ENCODE measurements around the gene EHD3.

EHD3 gene

DNA sequence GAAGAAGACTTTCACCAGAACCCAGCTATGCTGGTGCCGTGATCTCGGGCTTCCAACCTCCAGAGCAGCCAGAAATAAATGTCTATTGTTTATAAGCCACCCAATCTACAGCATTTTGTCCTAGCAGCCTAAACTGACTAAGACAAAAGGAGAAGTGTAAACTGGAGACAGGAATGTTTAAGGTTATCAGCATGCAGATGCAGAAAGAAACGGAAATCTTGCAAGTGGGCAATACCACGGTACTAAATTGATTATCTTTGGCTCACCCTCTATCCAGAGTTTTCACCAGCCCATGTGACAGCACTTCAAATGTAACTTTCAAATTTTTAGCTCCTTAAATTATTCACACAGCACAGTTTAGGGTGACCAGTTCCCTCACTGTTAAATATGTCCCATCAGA lies 10.9 kb upstream of the EHD3 start:
- H3K27me3 Mint-ChIP-seq = peaks cover 11% of the 10 kb centered on the region
- no peak overlapping the region for H3K4me3 Mint-ChIP-seq
- H3K36me3 Mint-ChIP-seq (ENCODE audit: low read depth) = no peaks in the 10 kb centered on the region
- H3K4me1 Mint-ChIP-seq (ENCODE audit: low read depth) = peaks cover 24% of the 10 kb centered on the region
- no peak overlapping the region for H3K27ac Mint-ChIP-seq
- H3K9me3 Mint-ChIP-seq = no peaks in the 10 kb centered on the region

DNA sequence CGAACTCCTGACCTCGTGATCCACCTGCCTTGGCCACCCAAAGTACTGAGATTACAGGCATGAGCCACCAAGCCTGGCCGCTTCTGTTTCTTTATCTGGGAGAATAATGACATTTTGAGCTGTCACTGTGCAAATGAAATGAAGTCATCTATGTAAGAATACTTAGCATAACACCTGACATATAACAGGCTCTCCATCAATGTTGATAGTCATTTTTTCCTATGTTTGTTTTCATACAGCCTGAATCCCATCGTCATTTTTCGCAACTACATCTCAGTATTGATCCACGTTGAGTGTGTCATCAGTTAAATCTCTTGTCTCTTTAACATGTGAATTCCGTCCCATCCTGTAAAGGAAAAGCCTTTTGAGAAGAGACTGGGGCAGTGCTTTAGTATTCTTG lies 10.2 kb upstream of the EHD3 start:
- Mint-ChIP-seq H3K36me3 (ENCODE audit: low read depth) (no peaks in the 10 kb centered on the region), H3K27me3 (peaks cover 11% of the 10 kb centered on the region)

GRCh38 chr2:31226266-31226665 lies 7.7 kb upstream of the EHD3 start:
- no peaks in the 10 kb centered on the region for H3K36me3 Mint-ChIP-seq (ENCODE audit: low read depth)
- no peak overlapping the region for H3K4me3 Mint-ChIP-seq
- H3K27me3 Mint-ChIP-seq = peaks cover 8% of the 10 kb centered on the region
- H3K9me3 Mint-ChIP-seq = no peaks in the 10 kb centered on the region
- H3K27ac Mint-ChIP-seq = no peak overlapping the region
- peaks cover 6% of the 10 kb centered on the region for H3K4me1 Mint-ChIP-seq (ENCODE audit: low read depth)

More for the DNA sequence above, 10.2 kb upstream of the EHD3 start:
- Mint-ChIP-seq H3K27ac (no peak overlapping the region), H3K4me3 (no peak overlapping the region), H3K4me1 (ENCODE audit: low read depth) (peaks cover 18% of the 10 kb centered on the region), H3K9me3 (no peaks in the 10 kb centered on the region)

GRCh38 chr2:31227110-31227509 lies 6.8 kb upstream of the EHD3 start:
- H3K36me3 Mint-ChIP-seq (ENCODE audit: low read depth) = no peaks in the 10 kb centered on the region
- H3K4me1 Mint-ChIP-seq (ENCODE audit: low read depth) = no peaks in the 10 kb centered on the region
- no peaks in the 10 kb centered on the region for H3K9me3 Mint-ChIP-seq
- H3K27ac Mint-ChIP-seq = no peak overlapping the region
- no peak overlapping the region for H3K4me3 Mint-ChIP-seq
- peaks cover 6% of the 10 kb centered on the region for H3K27me3 Mint-ChIP-seq

GRCh38 chr2:31227711-31228125 lies 6.2 kb upstream of the EHD3 start:
- H3K27me3 Mint-ChIP-seq = peaks cover 7% of the 10 kb centered on the region

DNA sequence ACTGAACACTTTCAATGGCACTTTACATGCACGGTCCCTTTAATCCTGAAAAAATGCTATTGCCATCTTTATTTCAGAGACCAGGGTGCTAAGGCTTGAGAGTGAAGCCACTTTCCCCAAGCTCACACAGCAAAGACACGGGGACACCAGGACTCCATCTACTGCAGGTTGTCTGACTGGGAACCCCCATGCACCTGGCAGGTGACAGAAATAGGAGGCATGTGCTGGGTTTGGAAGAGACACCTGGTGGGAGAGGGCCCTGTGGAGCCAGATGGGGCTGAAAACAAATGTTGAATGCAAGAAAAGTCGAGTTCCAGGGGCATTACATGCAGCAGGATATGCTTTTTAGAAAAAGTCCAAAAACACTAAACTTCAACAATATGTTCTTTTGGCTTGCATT lies 5.2 kb upstream of the EHD3 start:
- Mint-ChIP-seq H3K36me3 (ENCODE audit: low read depth) (no peaks in the 10 kb centered on the region), H3K9me3 (no peaks in the 10 kb centered on the region), H3K4me1 (ENCODE audit: low read depth) (peaks cover 8% of the 10 kb centered on the region), H3K27me3 (peaks cover 6% of the 10 kb centered on the region), H3K4me3 (no peak overlapping the region), H3K27ac (no peak overlapping the region)

More at GRCh38 chr2:31227711-31228125, 6.2 kb upstream of the EHD3 start:
- Mint-ChIP-seq H3K36me3 (ENCODE audit: low read depth) (no peaks in the 10 kb centered on the region), H3K4me3 (no peak overlapping the region), H3K27ac (no peak overlapping the region), H3K4me1 (ENCODE audit: low read depth) (no peaks in the 10 kb centered on the region), H3K9me3 (no peaks in the 10 kb centered on the region)

GRCh38 chr2:31230751-31231150 lies 3.2 kb upstream of the EHD3 start:
- no peaks in the 10 kb centered on the region for H3K36me3 Mint-ChIP-seq (ENCODE audit: low read depth)
- H3K4me3 Mint-ChIP-seq = no peak overlapping the region
- H3K27me3 Mint-ChIP-seq = peaks cover 3% of the 10 kb centered on the region
- no peak overlapping the region for H3K27ac Mint-ChIP-seq
- peaks cover 18% of the 10 kb centered on the region for H3K4me1 Mint-ChIP-seq (ENCODE audit: low read depth)
- H3K9me3 Mint-ChIP-seq = no peaks in the 10 kb centered on the region

DNA sequence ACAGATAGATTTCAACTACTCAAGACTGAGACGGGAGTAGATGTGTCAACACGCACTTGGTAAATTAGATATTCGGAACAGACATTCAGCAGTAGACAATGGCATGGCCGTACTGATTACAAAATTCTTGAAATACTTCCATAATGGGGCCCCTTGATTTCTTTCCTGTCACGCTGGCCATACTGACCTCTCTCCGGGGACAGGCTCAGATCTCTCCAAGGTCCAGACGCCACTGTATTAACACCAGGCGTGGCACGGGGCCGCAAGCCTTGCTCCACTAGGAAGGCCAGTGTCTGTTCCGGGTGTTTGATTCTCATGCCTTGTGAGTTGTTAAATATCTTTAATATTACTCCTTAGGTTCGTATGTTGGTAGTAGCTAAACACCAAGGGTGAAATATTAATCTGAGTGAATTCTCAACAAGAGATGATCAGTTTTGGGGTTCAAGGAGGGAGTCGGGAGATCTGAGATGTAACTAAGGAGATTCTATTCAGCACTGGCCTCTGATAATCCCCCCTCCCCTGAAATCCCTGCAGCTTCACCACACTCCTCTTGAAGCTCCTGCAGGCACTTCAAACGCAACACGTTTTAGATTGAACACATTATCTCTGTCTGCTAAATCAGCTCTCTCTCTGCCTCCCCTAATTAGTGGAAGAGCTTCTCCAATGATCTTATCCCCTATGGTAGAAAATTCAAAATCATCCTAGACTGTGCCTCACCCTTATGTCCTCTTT lies 2.2 kb upstream of the EHD3 start:
- H3K4me3 Mint-ChIP-seq = no peak overlapping the region
- H3K36me3 Mint-ChIP-seq (ENCODE audit: low read depth) = no peaks in the 10 kb centered on the region
- H3K27me3 Mint-ChIP-seq = peaks cover 3% of the 10 kb centered on the region
- no peak overlapping the region for H3K27ac Mint-ChIP-seq
- peaks cover 18% of the 10 kb centered on the region for H3K4me1 Mint-ChIP-seq (ENCODE audit: low read depth)
- no peaks in the 10 kb centered on the region for H3K9me3 Mint-ChIP-seq

DNA sequence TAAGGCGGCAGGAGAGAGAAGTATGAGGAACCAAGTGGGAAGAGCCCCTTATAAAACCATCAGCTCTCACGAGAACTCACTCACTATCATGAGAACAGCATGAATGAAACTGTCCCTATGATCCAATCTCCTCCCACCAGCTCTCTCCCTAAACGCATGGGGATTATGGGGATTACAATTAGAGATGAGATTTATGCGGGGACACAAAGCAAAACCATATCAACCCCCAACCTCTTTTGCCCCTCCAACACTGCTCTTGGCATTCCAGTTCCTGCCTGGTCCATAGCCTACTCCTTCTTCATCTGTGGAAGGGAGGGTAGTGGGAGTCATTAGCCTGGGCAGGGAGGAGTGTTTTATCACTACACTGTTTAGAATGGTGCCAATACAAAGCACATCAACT lies 1.4 kb upstream of the EHD3 start:
- Mint-ChIP-seq H3K4me1 (ENCODE audit: low read depth) (peaks cover 18% of the 10 kb centered on the region), H3K9me3 (no peaks in the 10 kb centered on the region), H3K4me3 (no peak overlapping the region), H3K27me3 (peaks cover 3% of the 10 kb centered on the region), H3K27ac (no peak overlapping the region), H3K36me3 (ENCODE audit: low read depth) (no peaks in the 10 kb centered on the region)

GRCh38 chr2:31233231-31233630 lies 721 bp upstream of the EHD3 start:
- H3K4me3 Mint-ChIP-seq = peak overlapping the region; percentile 78
- no peaks in the 10 kb centered on the region for H3K9me3 Mint-ChIP-seq
- H3K27me3 Mint-ChIP-seq = peaks cover 3% of the 10 kb centered on the region
- peak overlapping the region; percentile 50 for H3K27ac Mint-ChIP-seq
- H3K4me1 Mint-ChIP-seq (ENCODE audit: low read depth) = peaks cover 18% of the 10 kb centered on the region
- H3K36me3 Mint-ChIP-seq (ENCODE audit: low read depth) = no peaks in the 10 kb centered on the region

GRCh38 chr2:31234683-31235503 lies 941 bp downstream of the EHD3 start:
- peaks cover 18% of the 10 kb centered on the region for H3K4me1 Mint-ChIP-seq (ENCODE audit: low read depth)
- peak overlapping the region; percentile 51 for H3K4me3 Mint-ChIP-seq
- no peak overlapping the region for H3K27ac Mint-ChIP-seq
- H3K27me3 Mint-ChIP-seq = peaks cover 3% of the 10 kb centered on the region
- H3K9me3 Mint-ChIP-seq = no peaks in the 10 kb centered on the region
- no peaks in the 10 kb centered on the region for H3K36me3 Mint-ChIP-seq (ENCODE audit: low read depth)

DNA sequence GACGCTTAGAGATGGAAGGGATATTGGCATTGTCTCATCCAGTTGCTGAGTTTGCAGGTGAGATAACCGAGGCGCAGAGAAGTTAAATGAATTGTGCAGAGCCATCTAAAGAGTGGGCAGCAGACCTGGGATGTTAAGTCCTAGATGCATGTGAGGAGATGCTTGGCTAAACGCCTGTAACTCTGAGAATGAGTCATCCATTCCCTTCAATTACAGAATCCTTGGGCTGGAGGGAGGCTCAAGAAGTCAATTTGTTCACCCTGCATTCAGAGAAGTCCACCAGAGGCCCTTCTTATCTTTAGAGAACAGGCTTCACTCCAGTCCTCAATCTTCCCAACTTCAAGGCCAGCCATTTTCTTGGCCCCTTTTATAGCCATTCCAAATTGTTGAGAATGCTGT lies 1.6 kb downstream of the EHD3 start:
- no peaks in the 10 kb centered on the region for H3K9me3 Mint-ChIP-seq
- H3K36me3 Mint-ChIP-seq (ENCODE audit: low read depth) = no peaks in the 10 kb centered on the region
- H3K27me3 Mint-ChIP-seq = peaks cover 3% of the 10 kb centered on the region
- H3K4me3 Mint-ChIP-seq = peak overlapping the region; percentile 51
- H3K4me1 Mint-ChIP-seq (ENCODE audit: low read depth) = peaks cover 18% of the 10 kb centered on the region
- H3K27ac Mint-ChIP-seq = no peak overlapping the region

- H3K4me3 Mint-ChIP-seq = no peak overlapping the region
- no peak overlapping the region for H3K27ac Mint-ChIP-seq
- H3K9me3 Mint-ChIP-seq = no peaks in the 10 kb centered on the region
- peaks cover 18% of the 10 kb centered on the region for H3K4me1 Mint-ChIP-seq (ENCODE audit: low read depth)
- no peaks in the 10 kb centered on the region for H3K36me3 Mint-ChIP-seq (ENCODE audit: low read depth)
- peaks cover 3% of the 10 kb centered on the region for H3K27me3 Mint-ChIP-seq
Measured at GRCh38 chr2:31236433-31237205, 2.7 kb downstream of the EHD3 start.

- Mint-ChIP-seq H3K27me3 (no peaks in the 10 kb centered on the region), H3K4me1 (ENCODE audit: low read depth) (peaks cover 18% of the 10 kb centered on the region), H3K4me3 (no peak overlapping the region), H3K9me3 (no peaks in the 10 kb centered on the region), H3K36me3 (ENCODE audit: low read depth) (no peaks in the 10 kb centered on the region), H3K27ac (no peak overlapping the region)
Measured at GRCh38 chr2:31237348-31238017, 3.5 kb downstream of the EHD3 start.

Measured in stimulated activated naive CD8-positive, alpha-beta T cell treated with anti-CD3 and anti-CD28 coated beads, Interleukin-15, Interleukin-2, amounts not matched to agents 100 ng/mL and 50 ng/mL, for 24 hours (primary cell).